ENCODE measurements around the gene GABRD. TPM values are rescaled to one million over a fixed set of nuclear protein-coding genes. Genes with fewer than 3 reads are reported as not detected.

GABRD gene
- total RNA-seq, 1 donor from 2014 or later, result 1.2 TPM

- no peak for DNase-seq (ENCODE audit: low spot score)
These were observed 34.7 kb downstream of the GABRD start for GRCh38 chr1:2053784-2054376.

GRCh38 chr1:2054560-2054959 lies 35.4 kb downstream of the GABRD start:
- DNase-seq (ENCODE audit: low spot score), result no peak

GRCh38 chr1:2055911-2056575 lies 36.9 kb downstream of the GABRD start:
- no peak for DNase-seq (ENCODE audit: low spot score)

- no peak for DNase-seq (ENCODE audit: low spot score)
These were observed 37.9 kb downstream of the GABRD start for GRCh38 chr1:2056955-2057590.

GRCh38 chr1:2059290-2059953 lies 40.3 kb downstream of the GABRD start:
- DNase-seq (ENCODE audit: low spot score), result no peak

GRCh38 chr1:2060072-2060471 lies 40.9 kb downstream of the GABRD start:
- DNase-seq (ENCODE audit: low spot score), result no peak

- DNase-seq (ENCODE audit: low spot score), result no peak
These were observed 41.4 kb downstream of the GABRD start for GRCh38 chr1:2060535-2060934.

- no peak for DNase-seq (ENCODE audit: low spot score)
These were observed 42.1 kb downstream of the GABRD start for GRCh38 chr1:2061065-2061778.

GRCh38 chr1:2065699-2066098 lies 46.6 kb downstream of the GABRD start:
- DNase-seq (ENCODE audit: low spot score), result no peak

GRCh38 chr1:2067393-2067792 lies 48.2 kb downstream of the GABRD start:
- DNase-seq (ENCODE audit: low spot score), result no peak

- no peak for DNase-seq (ENCODE audit: low spot score)
These were observed 48.8 kb downstream of the GABRD start for GRCh38 chr1:2067981-2068380.

GRCh38 chr1:2068951-2069350 lies 49.8 kb downstream of the GABRD start:
- DNase-seq (ENCODE audit: low spot score), result no peak

- DNase-seq (ENCODE audit: low spot score), result no peak
These were observed 50.9 kb downstream of the GABRD start for GRCh38 chr1:2070016-2070415.

GRCh38 chr1:2070800-2071530 lies 51.8 kb downstream of the GABRD start:
- no peak for DNase-seq (ENCODE audit: low spot score)

- DNase-seq (ENCODE audit: low spot score), result no peak
These were observed 53.1 kb downstream of the GABRD start for GRCh38 chr1:2072109-2072806.

GRCh38 chr1:2072891-2073290 lies 53.7 kb downstream of the GABRD start:
- no peak for DNase-seq (ENCODE audit: low spot score)

- DNase-seq (ENCODE audit: low spot score), result no peak
These were observed 54.5 kb downstream of the GABRD start for GRCh38 chr1:2073382-2074230.

- no peak for DNase-seq (ENCODE audit: low spot score)
These were observed 55.3 kb downstream of the GABRD start for GRCh38 chr1:2074396-2074795.

GRCh38 chr1:2074944-2075740 lies 56.0 kb downstream of the GABRD start:
- no peak for DNase-seq (ENCODE audit: low spot score)
